ENCODE measurements around the gene ZNF304.
"Not testable (repeated sequence)": the region's sequence is repeated elsewhere in the genome, so short reads cannot be mapped to it uniquely, and the experiment has no call there.

ZNF304 gene

DNA sequence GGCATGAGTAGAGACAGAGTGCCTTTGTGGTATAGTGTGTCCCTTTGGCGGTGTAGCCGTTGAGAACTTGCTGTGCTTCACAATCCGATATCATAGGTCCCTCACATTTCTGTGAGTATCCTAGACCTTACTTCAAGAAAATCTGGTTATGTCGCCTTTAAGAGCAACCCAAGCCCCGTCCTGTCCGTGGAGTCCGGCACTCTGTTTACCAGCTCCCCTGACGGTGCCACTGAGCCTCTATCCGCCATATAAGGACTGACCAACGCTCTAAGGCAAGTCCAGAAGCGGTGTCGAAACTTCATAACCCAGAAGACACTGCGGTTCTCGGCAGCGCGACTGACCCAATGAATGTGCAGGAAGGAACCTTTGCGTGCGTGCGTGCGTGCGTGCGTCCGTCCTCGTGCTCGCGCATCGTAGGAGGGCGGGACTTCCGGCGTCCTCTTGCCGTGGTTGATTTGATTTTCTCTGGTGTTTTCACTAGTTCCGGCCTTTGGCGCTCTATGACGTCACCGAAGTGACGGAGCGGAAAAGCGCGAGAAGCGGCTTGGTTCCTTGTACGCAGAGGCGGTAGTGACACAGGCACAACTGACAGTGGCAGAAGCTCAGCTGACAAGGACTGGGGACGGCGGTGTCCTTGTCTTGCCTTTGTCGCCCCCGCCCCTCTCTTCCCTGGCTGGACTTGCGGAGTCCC, 12.1 kb downstream of the ZNF304 start, which contains the start of the genes TRAPPC2B and ZNF547:
Gene TRAPPC2B (plus strand): TSS at position 555 of the 691 bp plus-strand sequence. CDS start 1,283 bp downstream, outside the sequence.
Gene ZNF547 (plus strand): TSS at position 555 of the 691 bp plus-strand sequence. CDS start 5,005 bp downstream, outside the sequence.
- peak; percentile 99 to 100 (median 100) for DNase-seq

DNA sequence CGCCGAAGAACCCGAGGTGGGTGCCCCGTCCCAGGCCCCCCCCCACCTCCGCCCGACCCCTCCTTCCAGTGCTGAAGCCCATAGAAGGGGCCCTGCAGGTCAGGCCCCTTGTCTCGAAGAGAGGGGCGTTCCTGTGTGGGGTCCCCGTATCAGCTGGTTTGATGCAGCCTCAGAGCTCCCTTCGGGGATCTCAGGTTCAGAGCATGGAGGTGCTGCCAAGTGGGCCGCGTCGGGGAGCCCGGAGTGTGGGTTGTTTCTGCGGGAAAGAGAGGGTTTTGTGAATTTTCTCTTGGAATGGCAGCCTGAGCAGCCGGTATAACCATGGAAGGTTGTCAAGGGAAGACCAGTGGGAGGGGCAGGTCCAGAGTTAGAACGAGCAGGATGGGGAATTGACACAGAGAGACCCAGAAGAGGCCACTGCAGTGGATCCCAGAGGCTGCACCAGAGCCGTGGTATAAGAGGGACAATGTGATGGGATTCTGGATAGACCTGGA, 12.7 kb downstream of the ZNF304 start:
- DNase-seq: peak; percentile 4 to 23 (median 9)

DNA sequence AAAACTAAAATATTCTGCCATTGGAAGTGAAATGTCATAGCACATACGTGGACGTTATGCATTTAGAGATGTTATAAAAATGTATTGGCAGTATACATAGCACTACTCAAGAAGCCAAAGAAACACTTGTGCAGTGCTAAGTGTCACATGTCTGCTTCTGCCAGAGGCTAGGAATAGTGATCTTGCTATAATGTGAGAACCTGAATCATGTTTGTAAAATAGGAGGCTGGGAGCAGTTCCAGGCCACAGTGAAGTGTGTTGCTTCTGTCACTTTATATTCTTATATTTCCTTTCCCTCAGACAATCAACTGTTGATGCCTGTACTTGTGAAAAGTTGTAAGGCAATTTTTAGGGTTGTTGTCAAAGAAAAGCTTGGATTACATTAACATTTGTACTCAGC, 15.7 kb downstream of the ZNF304 start:
- no peak for DNase-seq

DNA sequence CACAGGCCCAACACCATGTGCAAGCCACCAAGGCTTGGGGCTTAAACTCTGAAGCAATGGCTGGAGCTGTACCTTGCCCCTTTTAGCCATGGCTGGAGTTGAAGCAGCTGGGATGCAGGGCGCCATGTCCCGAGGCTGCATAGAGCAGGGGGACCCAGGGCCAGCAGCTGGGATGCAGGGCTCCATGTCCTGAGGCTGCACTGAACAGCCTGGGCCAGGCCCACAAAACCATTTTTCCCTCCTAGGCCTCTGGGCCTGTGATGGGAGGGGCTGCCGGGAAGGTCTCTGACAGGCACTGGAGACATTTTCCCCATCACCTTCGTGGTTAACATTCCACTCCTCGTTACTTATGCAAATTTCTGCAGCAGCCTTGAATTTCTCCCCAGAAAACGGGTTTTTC, 23.1 kb downstream of the ZNF304 start:
- DNase-seq: no peak

DNA sequence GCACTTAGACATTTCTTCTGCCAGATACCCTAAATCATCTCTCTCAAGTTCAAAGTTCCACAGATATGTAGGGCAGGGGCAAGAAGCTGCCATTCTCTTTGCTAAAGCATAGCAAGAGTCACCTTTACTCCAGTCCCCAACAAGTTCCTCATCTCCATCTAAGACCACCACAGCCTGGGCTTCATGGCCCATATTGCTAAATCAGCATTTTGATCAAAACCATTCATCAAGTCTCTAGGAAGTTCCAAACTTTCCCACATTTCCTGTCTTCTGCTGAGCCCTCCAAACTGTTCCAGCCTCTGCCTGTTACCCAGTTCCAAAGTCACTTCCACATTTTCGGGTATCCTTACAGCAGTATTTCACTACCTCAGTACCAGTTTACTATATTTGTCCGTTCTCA, 23.6 kb downstream of the ZNF304 start:
- not testable (repeated sequence) for DNase-seq

DNA sequence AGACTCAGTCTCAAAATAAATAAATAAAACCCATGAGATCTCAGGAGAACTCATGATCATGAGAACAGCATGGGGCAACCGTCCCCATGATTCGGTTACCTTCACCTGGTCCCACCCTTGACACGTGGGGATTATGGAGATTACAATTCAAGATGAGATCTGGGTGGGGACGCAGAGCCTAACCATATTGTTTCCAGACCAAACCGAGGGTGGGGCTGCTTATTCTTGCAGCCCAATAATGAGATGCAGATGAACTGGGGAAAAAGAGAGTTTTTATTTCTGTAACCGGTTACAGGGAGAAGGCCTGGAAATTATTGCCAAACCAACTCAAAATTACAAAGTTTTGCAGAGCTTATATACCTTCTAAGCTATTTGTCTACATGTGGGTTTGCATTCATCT, 25.1 kb downstream of the ZNF304 start:
- no peak for DNase-seq

DNA sequence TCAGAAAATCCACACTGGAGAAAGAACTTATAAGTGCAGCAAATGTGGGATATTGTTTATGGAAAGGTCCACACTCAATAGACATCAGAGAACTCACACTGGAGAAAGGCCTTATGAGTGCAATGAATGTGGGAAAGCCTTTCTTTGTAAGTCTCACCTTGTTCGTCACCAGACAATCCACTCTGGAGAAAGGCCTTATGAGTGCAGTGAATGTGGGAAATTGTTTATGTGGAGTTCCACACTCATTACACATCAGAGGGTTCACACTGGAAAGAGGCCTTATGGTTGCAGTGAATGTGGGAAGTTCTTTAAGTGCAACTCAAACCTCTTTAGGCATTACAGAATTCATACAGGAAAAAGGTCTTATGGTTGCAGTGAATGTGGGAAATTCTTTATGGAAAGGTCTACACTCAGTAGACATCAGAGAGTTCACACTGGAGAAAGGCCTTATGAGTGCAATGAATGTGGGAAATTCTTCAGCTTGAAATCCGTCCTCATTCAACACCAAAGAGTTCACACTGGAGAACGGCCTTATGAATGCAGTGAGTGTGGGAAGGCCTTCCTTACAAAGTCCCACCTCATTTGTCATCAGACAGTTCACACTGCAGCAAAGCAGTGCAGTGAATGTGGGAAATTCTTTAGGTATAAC, 26.6 kb downstream of the ZNF304 start:
- DNase-seq: no peak

DNA sequence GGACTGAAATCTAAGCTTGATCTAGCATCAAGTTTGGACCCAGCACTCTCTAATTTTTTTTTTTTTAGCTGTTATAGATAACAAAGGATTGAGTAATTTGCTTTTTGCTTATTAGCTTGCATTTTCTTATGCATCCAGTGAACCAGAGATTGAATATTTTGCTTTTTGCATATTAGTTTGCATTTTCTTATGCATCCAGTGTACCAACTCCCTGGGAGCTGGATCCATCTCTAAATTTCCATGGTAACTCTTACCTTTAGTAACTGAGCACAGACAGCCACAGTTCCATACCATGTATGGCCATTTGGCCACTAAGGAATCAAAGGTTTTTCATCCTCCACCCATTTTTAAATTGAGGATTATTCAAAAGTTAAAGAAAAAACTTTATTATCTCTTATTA, 29.9 kb downstream of the ZNF304 start:
- no peak for DNase-seq

DNA sequence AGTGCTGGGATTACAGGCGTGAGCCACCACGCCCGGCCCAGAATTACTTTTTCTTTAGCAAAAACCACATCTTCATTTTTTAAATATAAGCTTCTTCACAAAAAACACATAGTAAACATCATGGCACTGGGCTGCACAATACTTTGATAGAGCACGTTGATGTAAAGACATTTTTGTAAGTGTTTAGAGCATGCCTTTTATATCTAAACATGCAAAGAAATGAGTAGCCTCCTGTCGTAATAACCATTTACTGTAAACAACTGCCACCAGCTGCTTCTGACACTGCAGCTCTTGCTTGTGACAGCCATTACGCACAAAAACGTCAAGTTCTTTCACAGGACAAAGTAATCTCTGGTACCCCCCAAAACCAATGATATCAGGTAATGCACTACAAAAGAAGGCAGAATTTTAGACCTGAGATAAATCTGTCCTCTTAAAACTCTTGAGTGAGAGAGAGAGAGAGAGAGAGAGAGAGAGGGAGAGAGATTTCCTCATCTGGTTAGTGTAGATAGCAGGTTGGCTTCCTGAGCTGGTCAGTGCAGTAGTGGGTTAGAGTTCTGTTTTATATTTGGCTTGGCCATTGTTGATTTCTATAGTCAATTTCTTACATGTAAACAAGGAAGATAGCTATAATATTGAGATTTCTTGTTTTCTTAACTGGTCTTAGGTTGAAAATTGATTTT, 31.9 kb downstream of the ZNF304 start:
- no peak for DNase-seq

DNA sequence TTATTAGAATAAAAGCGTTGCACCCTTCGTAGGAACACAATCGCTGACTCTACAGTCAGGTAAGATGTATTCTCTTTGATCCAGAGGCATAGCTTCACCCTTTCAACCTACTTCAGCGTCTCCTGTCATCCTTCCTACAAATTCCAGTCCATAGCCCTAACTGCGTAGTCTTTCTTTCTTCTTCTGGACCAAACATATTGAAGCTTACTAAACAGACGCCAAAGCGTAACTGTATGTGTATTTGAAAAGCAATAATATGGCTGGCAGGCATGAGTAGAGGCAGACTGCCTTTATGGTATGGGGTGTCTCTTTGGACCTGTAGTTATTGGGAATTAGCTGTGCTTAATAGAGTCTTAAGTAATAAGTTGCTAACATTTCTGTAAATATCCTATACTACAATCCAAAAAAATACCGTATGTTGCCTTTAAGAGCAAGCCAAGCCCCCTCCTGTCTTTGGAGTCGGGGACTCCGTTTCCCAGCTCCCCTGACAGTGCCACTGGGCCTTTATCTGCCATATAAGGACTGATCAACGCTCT, 38.2 kb downstream of the ZNF304 start:
- no peak for DNase-seq

DNA sequence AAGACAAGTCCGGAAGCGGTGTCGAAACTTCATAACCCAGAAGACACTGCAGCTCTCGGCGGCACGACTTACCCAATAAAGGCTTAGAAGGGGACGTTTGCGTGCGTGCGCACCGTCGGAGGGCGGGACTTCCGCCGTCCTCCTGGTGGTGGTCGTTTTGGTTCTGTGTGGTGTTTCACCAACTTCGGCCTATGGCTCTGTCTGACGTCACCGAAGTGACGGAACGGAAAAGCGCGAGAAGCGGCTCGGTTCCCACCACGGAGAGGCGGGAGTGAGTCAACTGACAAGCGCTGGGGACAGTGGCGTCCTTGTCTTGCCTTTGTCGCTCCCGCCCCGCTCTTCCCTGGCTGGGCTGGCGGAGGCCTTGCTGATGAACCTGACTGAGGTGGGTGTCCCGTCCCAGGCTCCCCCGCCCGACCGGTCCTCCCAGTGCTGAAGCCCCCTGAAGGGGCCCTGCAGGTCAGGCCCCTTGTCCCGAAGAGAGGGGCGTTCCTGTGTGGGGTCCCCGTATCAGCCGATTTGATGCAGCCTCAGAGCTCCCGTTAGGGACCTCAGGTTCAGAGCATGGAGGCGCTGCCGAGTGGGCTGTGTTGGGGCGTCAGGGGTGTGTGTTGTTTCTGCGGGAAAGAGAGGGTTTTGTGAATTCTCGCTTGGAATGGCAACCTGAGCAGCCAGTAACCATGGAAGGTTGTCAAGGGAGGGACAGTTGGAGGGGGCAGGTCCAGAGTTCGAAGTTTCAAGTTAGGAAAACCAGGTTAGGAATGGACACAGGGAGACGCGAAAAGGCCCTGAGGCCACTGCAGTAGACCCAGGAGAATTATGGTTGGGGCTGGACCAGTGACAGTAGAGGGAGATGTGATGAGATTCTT, 38.9 kb downstream of the ZNF304 start, which contains the start of gene ZNF548:
Gene ZNF548 (plus strand): TSS at position 125 of the 869 bp plus-strand sequence. CDS start 246 bp downstream, at position 371.
- peak; percentile 97 to 99 (median 98) for DNase-seq

DNA sequence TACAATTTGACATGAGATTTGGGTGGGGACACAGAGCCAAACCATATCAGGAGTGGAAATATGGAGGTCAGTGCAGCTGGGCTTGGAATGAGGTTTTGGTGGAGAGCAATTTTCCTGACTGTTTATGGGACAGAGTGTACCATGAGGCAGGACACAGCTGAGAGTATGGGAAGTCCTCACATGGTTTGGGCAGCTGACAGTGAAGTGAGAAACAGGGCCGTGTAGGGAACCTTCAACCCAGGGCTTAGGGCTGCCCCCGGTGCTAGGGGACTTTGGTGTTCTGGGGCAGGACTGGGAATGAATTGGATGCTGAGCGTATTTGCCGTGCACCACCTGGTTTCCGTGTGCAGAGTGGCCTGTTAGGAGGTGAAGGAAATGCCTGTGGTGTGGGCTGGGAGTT, 44.6 kb downstream of the ZNF304 start:
- no peak for DNase-seq

DNA sequence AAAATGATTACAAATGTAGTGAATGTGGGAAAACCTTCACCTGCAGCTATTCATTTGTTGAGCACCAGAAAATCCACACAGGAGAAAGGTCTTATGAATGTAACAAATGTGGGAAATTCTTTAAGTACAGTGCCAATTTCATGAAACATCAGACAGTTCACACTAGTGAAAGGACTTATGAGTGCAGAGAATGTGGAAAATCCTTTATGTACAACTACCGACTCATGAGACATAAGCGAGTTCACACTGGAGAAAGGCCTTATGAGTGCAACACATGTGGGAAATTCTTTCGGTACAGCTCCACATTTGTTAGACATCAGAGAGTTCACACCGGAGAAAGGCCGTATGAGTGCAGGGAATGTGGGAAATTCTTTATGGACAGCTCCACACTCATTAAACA, 47.8 kb downstream of the ZNF304 start:
- no peak for DNase-seq

DNA sequence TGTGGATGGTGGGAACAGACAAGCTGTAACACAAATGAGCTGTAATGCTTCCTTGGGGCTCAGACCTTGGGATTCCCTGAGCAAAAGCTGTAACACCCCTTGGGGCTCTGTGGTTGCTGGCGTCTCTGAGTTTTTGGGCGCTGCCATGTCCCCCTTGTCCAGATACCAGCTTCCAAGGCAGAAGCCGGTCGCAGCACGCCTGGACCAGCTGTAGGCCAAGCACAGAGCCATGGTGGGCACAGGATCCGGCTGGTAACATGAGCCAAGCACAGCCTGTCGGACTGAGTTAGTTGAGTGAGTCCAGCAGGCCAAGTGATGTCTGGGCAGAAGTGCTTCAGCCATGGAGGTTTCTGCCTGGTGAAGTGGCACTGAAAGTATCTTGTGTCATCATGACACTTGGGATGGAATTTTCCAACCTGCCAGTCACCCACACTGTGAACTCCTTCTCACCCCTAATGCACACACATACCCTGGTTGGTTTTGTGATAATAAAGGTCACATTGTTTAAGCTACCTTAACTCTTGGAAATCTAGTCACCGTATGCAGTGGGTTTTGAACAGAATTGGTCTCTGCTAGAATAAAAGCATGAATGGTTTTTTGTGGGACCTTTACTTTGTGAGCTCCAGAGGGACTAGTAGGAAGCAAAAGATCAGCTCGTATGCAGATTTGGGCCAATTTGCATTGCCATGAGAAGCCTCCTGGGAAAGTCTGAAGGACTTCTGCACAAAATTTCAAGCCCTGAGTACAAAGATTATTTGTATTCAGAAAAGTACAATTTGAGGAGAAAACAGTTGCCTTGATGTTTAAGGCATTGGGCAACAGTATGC, 52.9 kb downstream of the ZNF304 start:
- DNase-seq: no peak

DNA sequence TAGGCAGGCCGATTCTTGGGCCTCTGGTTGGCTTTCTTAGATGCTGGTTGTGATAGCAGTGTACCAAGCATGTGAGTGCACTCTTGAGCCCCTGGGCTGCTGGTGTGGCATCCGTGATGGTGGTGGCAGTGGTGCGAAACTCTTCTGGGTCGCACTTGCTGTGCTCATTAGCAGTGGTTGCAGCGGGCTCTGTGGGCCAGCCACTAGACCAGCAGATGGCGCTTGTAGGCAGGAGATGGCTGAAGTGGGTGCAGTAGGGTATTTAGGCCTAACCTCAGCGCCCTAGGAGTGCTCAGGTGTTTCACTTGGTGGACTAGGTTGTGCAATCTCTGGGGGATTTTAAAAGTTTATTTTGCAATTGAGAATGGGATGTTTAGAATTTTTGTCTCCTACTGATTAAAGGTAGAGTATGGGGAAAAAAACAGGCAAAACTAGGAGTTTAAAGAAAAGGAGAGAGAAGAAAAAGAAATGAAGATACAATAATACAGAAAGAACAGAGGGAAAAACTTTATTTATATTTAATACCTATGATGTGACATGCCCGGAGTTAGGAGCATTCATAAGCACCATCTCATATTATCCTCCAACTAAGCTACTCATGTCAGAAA, 55.5 kb downstream of the ZNF304 start:
- DNase-seq: peak; percentile 47 to 70 (median 58)

All from suppressor macrophage (primary cell).